ENCODE data around the gene TIMM8B.
"Not testable (repeated sequence)": the region's sequence is repeated elsewhere in the genome, so short reads cannot be mapped to it uniquely, and the experiment has no call there.

Gene TIMM8B

DNA sequence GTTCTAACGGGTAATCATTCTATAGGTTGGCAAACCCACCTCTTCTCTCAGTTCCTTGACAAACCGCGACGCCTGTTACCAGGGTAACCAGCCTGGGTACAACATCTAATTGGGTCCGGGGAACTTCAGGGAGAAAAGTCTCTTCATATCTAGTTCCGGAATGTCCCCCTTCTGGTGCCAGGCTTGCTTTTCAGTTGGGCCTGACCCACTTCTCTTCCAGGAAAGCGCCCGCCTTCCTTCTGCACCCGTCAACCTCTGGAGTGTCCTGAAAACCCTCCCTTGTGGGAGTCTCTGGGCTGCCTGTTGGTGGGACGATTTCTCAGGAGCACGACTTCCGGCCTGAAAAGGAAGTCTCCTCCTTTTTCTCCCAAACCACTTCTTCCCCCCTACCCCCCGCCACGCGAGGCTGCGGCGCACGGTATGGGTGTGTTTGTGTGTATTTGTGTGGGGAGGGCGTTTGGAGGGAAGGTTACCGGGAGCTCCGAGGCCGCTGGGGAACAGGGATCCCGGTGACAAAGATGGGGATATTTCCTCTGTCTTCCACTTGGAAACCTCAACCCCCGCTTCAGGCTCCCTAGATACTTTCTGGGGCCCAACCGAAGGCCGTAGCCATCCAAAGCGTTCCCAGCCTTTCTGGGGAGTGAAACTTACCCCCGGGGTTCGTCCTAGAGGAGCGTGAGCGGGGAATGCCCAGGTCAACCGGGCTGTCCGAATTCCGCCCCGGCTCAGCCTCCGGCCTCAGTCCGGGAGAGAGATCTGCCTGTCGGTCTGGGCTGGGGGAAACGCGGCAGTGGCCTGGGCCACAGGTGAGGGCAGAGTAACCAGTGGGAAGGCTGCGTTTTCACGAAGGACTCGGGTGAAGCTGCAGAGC, 12.4 kb downstream of the TIMM8B start, which contains the start of the genes NKAPD1 and PIH1D2:
TSS of gene NKAPD1 (plus strand) at position 359 of the 871 bp plus-strand sequence. CDS start 1,276 bp downstream, outside the sequence.
TSS of gene PIH1D2 (minus strand) at position 77 of the 871 bp plus-strand sequence. CDS start 843 bp downstream, outside the sequence.
- H3K27ac ChIP-seq, result peak within 1 kb of the TSS; percentile 94
- TF ChIP-seq, protein P1, sequence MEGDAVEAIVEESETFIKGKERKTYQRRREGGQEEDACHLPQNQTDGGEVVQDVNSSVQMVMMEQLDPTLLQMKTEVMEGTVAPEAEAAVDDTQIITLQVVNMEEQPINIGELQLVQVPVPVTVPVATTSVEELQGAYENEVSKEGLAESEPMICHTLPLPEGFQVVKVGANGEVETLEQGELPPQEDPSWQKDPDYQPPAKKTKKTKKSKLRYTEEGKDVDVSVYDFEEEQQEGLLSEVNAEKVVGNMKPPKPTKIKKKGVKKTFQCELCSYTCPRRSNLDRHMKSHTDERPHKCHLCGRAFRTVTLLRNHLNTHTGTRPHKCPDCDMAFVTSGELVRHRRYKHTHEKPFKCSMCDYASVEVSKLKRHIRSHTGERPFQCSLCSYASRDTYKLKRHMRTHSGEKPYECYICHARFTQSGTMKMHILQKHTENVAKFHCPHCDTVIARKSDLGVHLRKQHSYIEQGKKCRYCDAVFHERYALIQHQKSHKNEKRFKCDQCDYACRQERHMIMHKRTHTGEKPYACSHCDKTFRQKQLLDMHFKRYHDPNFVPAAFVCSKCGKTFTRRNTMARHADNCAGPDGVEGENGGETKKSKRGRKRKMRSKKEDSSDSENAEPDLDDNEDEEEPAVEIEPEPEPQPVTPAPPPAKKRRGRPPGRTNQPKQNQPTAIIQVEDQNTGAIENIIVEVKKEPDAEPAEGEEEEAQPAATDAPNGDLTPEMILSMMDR (conservative IDR thresholded peaks at IDR 0.05), result no peak

DNA sequence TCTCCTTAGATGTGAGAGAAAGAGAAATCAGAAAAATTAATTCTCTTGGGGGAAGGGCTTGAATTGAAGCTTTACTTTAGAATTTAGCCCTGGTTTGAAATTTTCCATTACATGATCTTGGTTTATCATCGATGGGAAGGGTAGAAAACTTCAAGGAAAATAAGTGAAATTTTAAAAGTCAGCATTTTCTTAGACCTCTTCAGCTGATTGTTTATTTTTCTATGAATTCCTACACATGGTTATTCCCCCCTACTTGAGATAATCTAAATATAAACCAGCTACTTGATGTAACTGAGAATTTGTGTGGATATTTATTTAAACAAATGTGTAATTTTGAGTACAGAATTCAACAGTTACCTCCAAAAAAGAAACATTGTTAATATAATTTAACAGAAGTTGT, 23.6 kb downstream of the TIMM8B start:
- no peak overlapping the region for H3K27ac ChIP-seq
- TF ChIP-seq, protein P1 (conservative IDR thresholded peaks at IDR 0.05), result no peak

DNA sequence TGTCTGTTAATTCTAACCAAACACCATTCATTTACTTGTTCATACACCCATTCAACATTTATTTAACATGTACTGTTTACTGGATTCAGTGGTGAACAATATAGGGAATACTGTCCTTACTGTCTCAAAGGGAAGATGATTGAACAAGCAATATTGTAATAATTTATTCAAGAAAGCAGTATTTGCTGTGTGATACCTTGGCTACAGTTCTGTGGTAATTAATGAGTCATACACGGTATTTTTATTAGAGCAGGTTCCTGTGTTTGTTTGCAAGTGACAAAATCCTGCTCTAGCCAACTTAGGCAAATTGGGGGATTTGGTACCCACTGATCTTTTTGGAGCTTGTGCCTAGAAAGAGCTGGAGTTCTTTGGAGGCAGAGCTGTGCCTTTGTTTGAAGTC, 28.5 kb downstream of the TIMM8B start:
- TF ChIP-seq, protein P1 (conservative IDR thresholded peaks at IDR 0.05), result no peak

DNA sequence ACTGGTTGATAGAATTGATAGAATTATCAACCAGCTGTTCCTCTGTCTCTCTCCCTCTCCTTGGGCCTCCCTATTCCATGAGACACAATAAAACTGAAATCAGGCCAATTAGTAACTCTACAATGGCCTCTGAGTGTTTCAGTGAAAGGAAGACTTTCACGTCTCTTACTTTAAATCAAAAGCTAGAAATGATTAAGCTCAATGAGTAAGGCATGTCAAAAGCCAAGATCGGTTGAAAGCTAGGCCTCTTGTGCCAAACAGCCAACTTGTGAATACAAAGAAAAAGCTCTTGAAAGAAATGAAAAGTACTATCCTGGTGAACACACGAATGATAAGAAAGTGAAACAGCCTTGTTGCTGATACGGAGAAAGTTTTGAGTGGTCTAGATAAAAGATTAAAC, 29.4 kb downstream of the TIMM8B start:
- no peak overlapping the region for H3K27ac ChIP-seq
- TF ChIP-seq, protein P1 (conservative IDR thresholded peaks at IDR 0.05), result no peak

More for the DNA sequence above, 28.5 kb downstream of the TIMM8B start:
- H3K27ac ChIP-seq, result no peak overlapping the region

DNA sequence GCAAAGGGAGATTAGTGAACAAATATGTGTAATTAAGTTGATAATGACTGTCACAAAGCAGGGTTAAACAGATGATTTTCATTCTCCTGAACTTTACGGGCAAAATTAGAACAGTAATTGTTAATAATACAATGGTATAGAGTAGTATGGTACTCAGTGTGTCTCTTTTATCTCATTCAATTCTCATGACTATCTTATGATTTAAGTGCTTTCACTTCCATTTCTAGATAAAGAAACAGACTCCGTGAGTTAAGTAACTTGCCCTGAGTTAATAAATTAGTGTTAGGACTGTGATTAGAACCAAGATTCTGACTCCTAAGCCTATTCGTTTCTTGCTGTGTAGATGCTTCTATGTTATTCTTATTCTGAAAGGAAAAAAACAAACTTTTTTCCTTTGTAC, 34.8 kb downstream of the TIMM8B start:
- TF ChIP-seq, protein P1 (conservative IDR thresholded peaks at IDR 0.05), result no peak
- no peak overlapping the region for H3K27ac ChIP-seq

DNA sequence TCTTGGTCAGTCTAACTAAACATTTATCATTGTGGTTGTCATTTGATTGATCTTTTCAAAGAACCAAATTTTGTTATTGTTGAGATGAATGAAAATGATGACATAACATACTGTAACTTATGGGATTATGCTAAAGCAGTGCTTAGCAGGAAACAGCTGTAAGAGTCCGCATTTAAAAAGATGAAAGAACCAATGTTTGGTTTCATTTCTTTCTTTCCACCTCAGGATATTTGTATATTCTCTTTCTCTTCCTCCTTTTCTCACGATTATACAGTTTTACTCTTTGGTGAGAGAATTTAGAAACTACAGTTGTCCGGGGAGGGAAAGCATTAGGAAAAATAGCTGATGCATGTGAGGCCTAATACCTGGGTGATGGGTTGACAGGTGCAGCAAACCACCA, 35.8 kb downstream of the TIMM8B start:
- no peak overlapping the region for H3K27ac ChIP-seq
- TF ChIP-seq, protein P1 (conservative IDR thresholded peaks at IDR 0.05), result no peak

DNA sequence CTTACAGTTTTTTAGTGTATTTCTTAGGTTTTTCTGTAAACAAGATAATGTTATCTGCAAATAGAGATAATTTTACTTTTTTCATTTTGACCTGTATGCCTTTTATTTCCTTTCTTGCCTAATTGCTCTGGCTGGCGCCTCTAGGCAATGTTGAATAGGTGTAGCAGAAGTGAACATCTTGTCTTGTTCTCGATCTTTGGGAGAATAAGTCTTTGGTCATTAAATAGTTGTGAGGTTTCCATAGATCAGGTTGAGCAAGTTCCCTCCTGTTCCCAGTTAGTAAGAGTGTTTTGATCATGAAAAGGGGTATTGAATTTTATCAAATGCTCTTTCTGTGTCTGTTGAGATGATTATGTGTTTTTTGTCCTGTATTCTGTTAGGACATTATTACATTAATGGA, 36.8 kb downstream of the TIMM8B start:
- TF ChIP-seq, protein P1 (conservative IDR thresholded peaks at IDR 0.05), result no peak

DNA sequence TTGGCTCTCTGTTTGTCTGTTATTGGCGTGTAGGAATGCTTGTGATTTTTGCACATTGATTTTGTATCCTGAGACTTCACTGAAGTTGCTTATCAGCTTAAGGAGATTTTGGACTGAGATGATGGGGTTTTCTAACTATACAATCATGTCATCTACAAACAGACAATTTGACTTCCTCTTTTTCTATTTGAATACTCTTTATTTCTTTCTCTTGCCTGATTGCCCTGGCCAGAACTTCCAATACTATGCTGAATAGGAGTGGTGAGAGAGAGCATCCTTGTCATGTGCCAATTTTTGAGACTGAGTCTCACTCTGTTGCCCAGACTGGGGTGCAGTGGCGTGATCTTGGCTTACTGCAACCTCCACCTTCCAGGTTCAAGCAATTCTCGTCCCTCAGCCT, 38.3 kb downstream of the TIMM8B start:
- not testable (repeated sequence) for H3K27ac ChIP-seq

More for the DNA sequence above, 36.8 kb downstream of the TIMM8B start:
- no peak overlapping the region for H3K27ac ChIP-seq

DNA sequence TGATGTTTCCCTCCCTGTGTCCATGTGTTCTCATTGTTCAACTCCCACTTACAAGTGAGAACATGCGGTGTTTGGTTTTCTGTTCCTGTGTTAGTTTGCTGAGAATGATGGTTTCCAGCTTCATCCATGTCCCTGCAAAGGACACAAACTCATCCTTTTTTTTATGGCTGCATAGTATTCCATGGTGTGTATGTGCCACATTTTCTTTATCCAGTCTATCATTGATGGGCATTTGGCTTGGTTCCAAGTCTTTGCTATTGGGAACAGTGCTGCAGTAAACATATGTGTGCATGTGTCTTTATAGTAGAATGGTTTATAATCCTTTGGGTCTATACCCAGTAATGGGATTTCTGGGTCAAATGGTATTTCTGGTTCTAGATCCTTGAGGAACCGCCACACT, 39.9 kb downstream of the TIMM8B start:
- H3K27ac ChIP-seq, result not testable (repeated sequence)
